IPS DF 6.9 (cell line): ENCODE results near the gene LIPI.
"Not testable (repeated sequence)": the region's sequence is repeated elsewhere in the genome, so short reads cannot be mapped to it uniquely, and the experiment has no call there.

Experiments
- DNase-seq: peaks from one replicate; pipeline ENCODE4 v3.0.0-alpha.2; 2013; ENCODE audit warnings: low read depth, low spot score
- H3K27ac ChIP-seq: one replicate; pipeline ENCODE4 v1.5.1; 2013; ENCODE audit warnings: low read length, control low read depth
- H3K27me3 ChIP-seq: 2 replicates; pipeline ENCODE4 v1.6.1; 2013; ENCODE audit warnings: mild to moderate bottlenecking, low read length; ENCODE audit not compliant: control insufficient read depth, insufficient read depth
- H3K36me3 ChIP-seq: 2 replicates; pipeline ENCODE4 v1.6.1; 2013; ENCODE audit warnings: low read length; ENCODE audit not compliant: control insufficient read depth, insufficient read depth
- H3K4me1 ChIP-seq: 2 replicates; pipeline ENCODE4 v1.6.1; 2013; ENCODE audit warnings: low read length; ENCODE audit not compliant: control insufficient read depth, insufficient read depth
- H3K4me3 ChIP-seq: 2 replicates; pipeline ENCODE4 v1.5.1; 2013; ENCODE audit warnings: mild to moderate bottlenecking, low read length
- H3K9me3 ChIP-seq: 2 replicates; pipeline ENCODE4 v1.6.1; 2013; ENCODE audit warnings: low read length, inconsistent platforms; ENCODE audit not compliant: control insufficient read depth, insufficient read depth
- WGBS: extraction: QIAGEN DNeasy Blood & Tissue Kit; methylation state at CpG from one replicate; pipeline ENCODE4 v1.1.7; 2013; ENCODE audit warnings: mixed read lengths, missing lambda C conversion rate; ENCODE audit not compliant: insufficient read length, insufficient coverage; 5-methylcytosine and 5-hydroxymethylcytosine counted together

Gene LIPI

GRCh38 chr21:14062684-14063083 lies 148.1 kb downstream of the LIPI start:
- not testable (repeated sequence) for H3K36me3 ChIP-seq, H3K9me3 ChIP-seq, H3K4me3 ChIP-seq, H3K27me3 ChIP-seq, DNase-seq, H3K27ac ChIP-seq, H3K4me1 ChIP-seq
- no CpG with 5 or more reads among the region's 19 CpGs for WGBS

DNA sequence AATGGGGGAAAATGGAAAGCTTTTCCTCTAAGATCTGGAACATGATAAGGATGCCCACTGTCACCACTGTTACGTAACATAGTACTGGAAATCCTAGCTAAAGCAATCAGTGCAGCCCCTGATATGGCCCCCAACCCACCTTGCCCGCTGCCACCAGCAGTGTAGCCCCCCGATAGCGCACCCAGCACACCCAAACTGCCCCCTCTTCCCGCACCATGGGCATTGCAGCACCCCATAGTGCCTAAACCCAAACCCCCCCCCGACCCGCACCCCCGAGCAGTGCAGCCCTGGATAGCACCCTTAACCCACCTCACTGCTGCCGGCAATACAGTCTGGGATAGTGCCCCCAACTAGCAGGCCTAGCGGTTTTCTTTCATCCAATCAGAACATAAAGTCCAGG lies 148.9 kb downstream of the LIPI start:
- not testable (repeated sequence) for H3K27ac ChIP-seq, H3K4me3 ChIP-seq, H3K9me3 ChIP-seq, H3K27me3 ChIP-seq, H3K4me1 ChIP-seq, DNase-seq, H3K36me3 ChIP-seq
- no CpG with 5 or more reads among the region's 10 CpGs for WGBS

DNA sequence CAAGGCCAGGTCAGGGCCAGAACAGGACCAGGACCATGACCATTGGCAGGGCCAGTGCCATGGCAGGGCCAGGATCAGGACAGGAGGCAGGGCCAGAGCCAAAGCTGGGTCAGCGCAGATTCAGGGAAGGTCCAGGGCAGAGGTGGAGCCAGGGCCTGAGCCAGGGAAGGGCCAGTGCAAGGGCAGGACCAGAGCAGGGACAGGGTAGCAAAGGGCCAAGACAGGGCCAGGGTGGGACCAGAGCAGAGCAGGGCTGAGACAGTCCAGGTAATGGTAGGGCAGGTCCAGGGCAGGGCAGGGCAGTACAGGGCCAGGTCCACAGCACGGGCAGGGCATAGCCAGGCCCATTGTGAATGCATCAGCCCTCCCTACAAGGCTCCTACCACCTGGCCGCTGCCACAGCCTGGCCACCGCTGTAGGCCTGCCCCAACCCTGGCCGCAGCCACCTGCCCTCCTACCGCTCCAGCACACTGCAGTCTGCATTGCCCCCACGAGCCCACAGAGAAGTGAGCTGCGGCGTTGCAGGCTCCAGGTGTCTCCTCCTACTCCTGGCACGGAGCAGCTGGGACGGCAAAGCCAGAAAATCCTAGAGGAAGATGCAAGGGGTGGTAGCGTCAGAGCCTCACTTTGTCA lies 151.6 kb downstream of the LIPI start:
- not testable (repeated sequence) for H3K27me3 ChIP-seq, H3K27ac ChIP-seq, H3K4me1 ChIP-seq, DNase-seq, H3K36me3 ChIP-seq, H3K4me3 ChIP-seq, H3K9me3 ChIP-seq
- no CpG with 5 or more reads among the region's 12 CpGs for WGBS
